ENCODE results near the gene BAIAP2L1.

DNA sequence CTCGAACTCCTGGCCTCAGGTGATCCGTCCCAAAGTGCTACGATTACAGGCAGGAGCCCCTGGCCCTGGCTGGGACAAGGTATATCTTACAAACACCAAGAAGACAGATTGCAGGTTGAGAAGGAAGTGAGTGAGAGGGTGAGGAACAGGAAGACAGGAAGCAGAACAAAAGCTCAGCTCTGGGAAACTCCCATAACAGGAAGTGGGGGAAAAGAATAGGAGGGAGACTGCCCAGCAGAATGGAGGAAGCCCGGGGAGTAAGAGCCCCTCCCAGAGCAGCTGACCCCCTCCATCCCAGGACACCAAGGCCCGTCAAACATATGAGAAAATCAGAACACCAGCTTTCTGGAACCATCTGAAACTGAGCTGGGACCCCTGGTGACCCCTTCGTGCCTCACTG is 151.8 kb downstream of the BAIAP2L1 start:
- no peak for TF ChIP-seq EZH2phosphoT487 (IDR thresholded peaks at IDR 0.05; ENCODE audit: unreplicated experiment)
- TF ChIP-seq, protein P1, sequence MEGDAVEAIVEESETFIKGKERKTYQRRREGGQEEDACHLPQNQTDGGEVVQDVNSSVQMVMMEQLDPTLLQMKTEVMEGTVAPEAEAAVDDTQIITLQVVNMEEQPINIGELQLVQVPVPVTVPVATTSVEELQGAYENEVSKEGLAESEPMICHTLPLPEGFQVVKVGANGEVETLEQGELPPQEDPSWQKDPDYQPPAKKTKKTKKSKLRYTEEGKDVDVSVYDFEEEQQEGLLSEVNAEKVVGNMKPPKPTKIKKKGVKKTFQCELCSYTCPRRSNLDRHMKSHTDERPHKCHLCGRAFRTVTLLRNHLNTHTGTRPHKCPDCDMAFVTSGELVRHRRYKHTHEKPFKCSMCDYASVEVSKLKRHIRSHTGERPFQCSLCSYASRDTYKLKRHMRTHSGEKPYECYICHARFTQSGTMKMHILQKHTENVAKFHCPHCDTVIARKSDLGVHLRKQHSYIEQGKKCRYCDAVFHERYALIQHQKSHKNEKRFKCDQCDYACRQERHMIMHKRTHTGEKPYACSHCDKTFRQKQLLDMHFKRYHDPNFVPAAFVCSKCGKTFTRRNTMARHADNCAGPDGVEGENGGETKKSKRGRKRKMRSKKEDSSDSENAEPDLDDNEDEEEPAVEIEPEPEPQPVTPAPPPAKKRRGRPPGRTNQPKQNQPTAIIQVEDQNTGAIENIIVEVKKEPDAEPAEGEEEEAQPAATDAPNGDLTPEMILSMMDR (conservative IDR thresholded peaks at IDR 0.05; ENCODE audit: low read depth in 2 of 2), result no peak
- TF ChIP-seq EZH2 (IDR thresholded peaks at IDR 0.05; ENCODE audit: low read depth, unreplicated experiment), result no peak
- TF ChIP-seq, protein P2, sequence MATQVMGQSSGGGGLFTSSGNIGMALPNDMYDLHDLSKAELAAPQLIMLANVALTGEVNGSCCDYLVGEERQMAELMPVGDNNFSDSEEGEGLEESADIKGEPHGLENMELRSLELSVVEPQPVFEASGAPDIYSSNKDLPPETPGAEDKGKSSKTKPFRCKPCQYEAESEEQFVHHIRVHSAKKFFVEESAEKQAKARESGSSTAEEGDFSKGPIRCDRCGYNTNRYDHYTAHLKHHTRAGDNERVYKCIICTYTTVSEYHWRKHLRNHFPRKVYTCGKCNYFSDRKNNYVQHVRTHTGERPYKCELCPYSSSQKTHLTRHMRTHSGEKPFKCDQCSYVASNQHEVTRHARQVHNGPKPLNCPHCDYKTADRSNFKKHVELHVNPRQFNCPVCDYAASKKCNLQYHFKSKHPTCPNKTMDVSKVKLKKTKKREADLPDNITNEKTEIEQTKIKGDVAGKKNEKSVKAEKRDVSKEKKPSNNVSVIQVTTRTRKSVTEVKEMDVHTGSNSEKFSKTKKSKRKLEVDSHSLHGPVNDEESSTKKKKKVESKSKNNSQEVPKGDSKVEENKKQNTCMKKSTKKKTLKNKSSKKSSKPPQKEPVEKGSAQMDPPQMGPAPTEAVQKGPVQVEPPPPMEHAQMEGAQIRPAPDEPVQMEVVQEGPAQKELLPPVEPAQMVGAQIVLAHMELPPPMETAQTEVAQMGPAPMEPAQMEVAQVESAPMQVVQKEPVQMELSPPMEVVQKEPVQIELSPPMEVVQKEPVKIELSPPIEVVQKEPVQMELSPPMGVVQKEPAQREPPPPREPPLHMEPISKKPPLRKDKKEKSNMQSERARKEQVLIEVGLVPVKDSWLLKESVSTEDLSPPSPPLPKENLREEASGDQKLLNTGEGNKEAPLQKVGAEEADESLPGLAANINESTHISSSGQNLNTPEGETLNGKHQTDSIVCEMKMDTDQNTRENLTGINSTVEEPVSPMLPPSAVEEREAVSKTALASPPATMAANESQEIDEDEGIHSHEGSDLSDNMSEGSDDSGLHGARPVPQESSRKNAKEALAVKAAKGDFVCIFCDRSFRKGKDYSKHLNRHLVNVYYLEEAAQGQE (IDR thresholded peaks at IDR 0.05; ENCODE audit: unreplicated experiment), result no peak
- TF ChIP-seq JUNB (IDR thresholded peaks at IDR 0.05; ENCODE audit: unreplicated experiment), result no peak
- TF ChIP-seq STAT1 (IDR thresholded peaks at IDR 0.05; ENCODE audit: unreplicated experiment), result no peak
- TF ChIP-seq POLR2AphosphoS5 (IDR thresholded peaks at IDR 0.05; ENCODE audit: low read depth), result no peak
- TF ChIP-seq ZNF114 (CRISPR knock-in tag; IDR thresholded peaks at IDR 0.05), result no peak
- TF ChIP-seq CREB1 (CRISPR knock-in tag; IDR thresholded peaks at IDR 0.05; ENCODE audit: low read depth), result no peak
- TF ChIP-seq, protein P3, sequence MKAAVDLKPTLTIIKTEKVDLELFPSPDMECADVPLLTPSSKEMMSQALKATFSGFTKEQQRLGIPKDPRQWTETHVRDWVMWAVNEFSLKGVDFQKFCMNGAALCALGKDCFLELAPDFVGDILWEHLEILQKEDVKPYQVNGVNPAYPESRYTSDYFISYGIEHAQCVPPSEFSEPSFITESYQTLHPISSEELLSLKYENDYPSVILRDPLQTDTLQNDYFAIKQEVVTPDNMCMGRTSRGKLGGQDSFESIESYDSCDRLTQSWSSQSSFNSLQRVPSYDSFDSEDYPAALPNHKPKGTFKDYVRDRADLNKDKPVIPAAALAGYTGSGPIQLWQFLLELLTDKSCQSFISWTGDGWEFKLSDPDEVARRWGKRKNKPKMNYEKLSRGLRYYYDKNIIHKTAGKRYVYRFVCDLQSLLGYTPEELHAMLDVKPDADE (IDR thresholded peaks at IDR 0.05), result no peak

All from GM23338 (cell line).